ENCODE measurements around the gene KLHDC1.
A peak's percentile ranks its signal among the peaks of the same experiment; 100 is the strongest.
"Not testable (repeated sequence)": the region's sequence is repeated elsewhere in the genome, so short reads cannot be mapped to it uniquely, and the experiment has no call there.

The KLHDC1 gene

GRCh38 chr14:49721733-49722435, 29.0 kb downstream of the KLHDC1 start:
- not testable (repeated sequence) for H3K4me3 ChIP-seq (ENCODE audit: low read depth, low read length); H3K27ac ChIP-seq (ENCODE audit: low read depth, low read length); H2AFZ ChIP-seq (ENCODE audit: low read length, unreplicated experiment); H3K79me2 ChIP-seq (ENCODE audit: control insufficient read depth, insufficient read depth, low read length, unreplicated experiment); H3K4me1 ChIP-seq (ENCODE audit: control insufficient read depth, insufficient read depth, low read length, unreplicated experiment); H3K27me3 ChIP-seq (ENCODE audit: insufficient read depth, low read length)
- peaks cover 17% of the 10 kb centered on the region; the same call in 1 of the 2 replicates for H3K36me3 ChIP-seq (ENCODE audit: insufficient read depth, low read length)

- no peaks in the 10 kb centered on the region for H3K36me3 ChIP-seq (ENCODE audit: insufficient read depth, low read length)
- no peak overlapping the region for H2AFZ ChIP-seq (ENCODE audit: low read length, unreplicated experiment)
- H3K27ac ChIP-seq (ENCODE audit: low read depth, low read length), result no peak overlapping the region
- no peak overlapping the region for H3K4me3 ChIP-seq (ENCODE audit: low read depth, low read length)
- no peaks in the 10 kb centered on the region for H3K27me3 ChIP-seq (ENCODE audit: insufficient read depth, low read length)
- H3K4me1 ChIP-seq (ENCODE audit: control insufficient read depth, insufficient read depth, low read length, unreplicated experiment), result no peaks in the 10 kb centered on the region
- no peaks in the 10 kb centered on the region for H3K79me2 ChIP-seq (ENCODE audit: control insufficient read depth, insufficient read depth, low read length, unreplicated experiment)
Observed at GRCh38 chr14:49727171-49727570, 34.3 kb downstream of the KLHDC1 start.

GRCh38 chr14:49732896-49733295, 40.0 kb downstream of the KLHDC1 start:
- Histone ChIP-seq H2AFZ (ENCODE audit: low read length, unreplicated experiment) (no peak overlapping the region), H3K4me1 (ENCODE audit: control insufficient read depth, insufficient read depth, low read length, unreplicated experiment) (no peaks in the 10 kb centered on the region)

GRCh38 chr14:49733836-49734235, 40.9 kb downstream of the KLHDC1 start:
- no peak overlapping the region for H3K4me3 ChIP-seq (ENCODE audit: low read depth, low read length)
- H3K36me3 ChIP-seq (ENCODE audit: insufficient read depth, low read length), result no peaks in the 10 kb centered on the region
- no peak overlapping the region for H3K27ac ChIP-seq (ENCODE audit: low read depth, low read length)
- H3K4me1 ChIP-seq (ENCODE audit: control insufficient read depth, insufficient read depth, low read length, unreplicated experiment), result no peaks in the 10 kb centered on the region
- H3K27me3 ChIP-seq (ENCODE audit: insufficient read depth, low read length), result no peaks in the 10 kb centered on the region
- H3K79me2 ChIP-seq (ENCODE audit: control insufficient read depth, insufficient read depth, low read length, unreplicated experiment), result no peaks in the 10 kb centered on the region
- H2AFZ ChIP-seq (ENCODE audit: low read length, unreplicated experiment), result no peak overlapping the region

More at GRCh38 chr14:49732896-49733295, 40.0 kb downstream of the KLHDC1 start:
- H3K27me3 ChIP-seq (ENCODE audit: insufficient read depth, low read length), result no peaks in the 10 kb centered on the region
- no peaks in the 10 kb centered on the region for H3K36me3 ChIP-seq (ENCODE audit: insufficient read depth, low read length)
- H3K27ac ChIP-seq (ENCODE audit: low read depth, low read length), result no peak overlapping the region
- no peak overlapping the region for H3K4me3 ChIP-seq (ENCODE audit: low read depth, low read length)
- H3K79me2 ChIP-seq (ENCODE audit: control insufficient read depth, insufficient read depth, low read length, unreplicated experiment), result no peaks in the 10 kb centered on the region

GRCh38 chr14:49735669-49736068, 42.7 kb downstream of the KLHDC1 start:
- not testable (repeated sequence) for H3K4me3 ChIP-seq (ENCODE audit: low read depth, low read length); H3K27me3 ChIP-seq (ENCODE audit: insufficient read depth, low read length); H2AFZ ChIP-seq (ENCODE audit: low read length, unreplicated experiment); H3K36me3 ChIP-seq (ENCODE audit: insufficient read depth, low read length); H3K4me1 ChIP-seq (ENCODE audit: control insufficient read depth, insufficient read depth, low read length, unreplicated experiment); H3K27ac ChIP-seq (ENCODE audit: low read depth, low read length); H3K79me2 ChIP-seq (ENCODE audit: control insufficient read depth, insufficient read depth, low read length, unreplicated experiment)

- no peaks in the 10 kb centered on the region for H3K36me3 ChIP-seq (ENCODE audit: insufficient read depth, low read length)
- no peaks in the 10 kb centered on the region for H3K79me2 ChIP-seq (ENCODE audit: control insufficient read depth, insufficient read depth, low read length, unreplicated experiment)
- H3K4me3 ChIP-seq (ENCODE audit: low read depth, low read length), result no peak overlapping the region
- H2AFZ ChIP-seq (ENCODE audit: low read length, unreplicated experiment), result no peak overlapping the region
- no peaks in the 10 kb centered on the region for H3K27me3 ChIP-seq (ENCODE audit: insufficient read depth, low read length)
- no peaks in the 10 kb centered on the region for H3K4me1 ChIP-seq (ENCODE audit: control insufficient read depth, insufficient read depth, low read length, unreplicated experiment)
- H3K27ac ChIP-seq (ENCODE audit: low read depth, low read length), result no peak overlapping the region
Observed at GRCh38 chr14:49745191-49745590, 52.3 kb downstream of the KLHDC1 start.

GRCh38 chr14:49746476-49746875, 53.6 kb downstream of the KLHDC1 start:
- H3K27me3 ChIP-seq (ENCODE audit: insufficient read depth, low read length); H3K79me2 ChIP-seq (ENCODE audit: control insufficient read depth, insufficient read depth, low read length, unreplicated experiment): not testable (repeated sequence)

GRCh38 chr14:49754570-49755097, 61.7 kb downstream of the KLHDC1 start:
- H3K4me1 ChIP-seq (ENCODE audit: control insufficient read depth, insufficient read depth, low read length, unreplicated experiment), result no peaks in the 10 kb centered on the region
- H2AFZ ChIP-seq (ENCODE audit: low read length, unreplicated experiment), result no peak overlapping the region
- no peaks in the 10 kb centered on the region for H3K79me2 ChIP-seq (ENCODE audit: control insufficient read depth, insufficient read depth, low read length, unreplicated experiment)
- H3K27me3 ChIP-seq (ENCODE audit: insufficient read depth, low read length), result no peaks in the 10 kb centered on the region
- no peaks in the 10 kb centered on the region for H3K36me3 ChIP-seq (ENCODE audit: insufficient read depth, low read length)
- H3K4me3 ChIP-seq (ENCODE audit: low read depth, low read length), result no peak overlapping the region
- H3K27ac ChIP-seq (ENCODE audit: low read depth, low read length), result no peak overlapping the region

More at GRCh38 chr14:49746476-49746875, 53.6 kb downstream of the KLHDC1 start:
- H3K36me3 ChIP-seq (ENCODE audit: insufficient read depth, low read length); H3K4me3 ChIP-seq (ENCODE audit: low read depth, low read length); H3K27ac ChIP-seq (ENCODE audit: low read depth, low read length); H2AFZ ChIP-seq (ENCODE audit: low read length, unreplicated experiment); H3K4me1 ChIP-seq (ENCODE audit: control insufficient read depth, insufficient read depth, low read length, unreplicated experiment): not testable (repeated sequence)

- H3K27ac ChIP-seq (ENCODE audit: low read depth, low read length), result no peak overlapping the region
- H3K4me3 ChIP-seq (ENCODE audit: low read depth, low read length), result no peak overlapping the region
- H3K79me2 ChIP-seq (ENCODE audit: control insufficient read depth, insufficient read depth, low read length, unreplicated experiment), result no peaks in the 10 kb centered on the region
- no peaks in the 10 kb centered on the region for H3K27me3 ChIP-seq (ENCODE audit: insufficient read depth, low read length)
- no peaks in the 10 kb centered on the region for H3K4me1 ChIP-seq (ENCODE audit: control insufficient read depth, insufficient read depth, low read length, unreplicated experiment)
- H2AFZ ChIP-seq (ENCODE audit: low read length, unreplicated experiment), result no peak overlapping the region
- H3K36me3 ChIP-seq (ENCODE audit: insufficient read depth, low read length), result no peaks in the 10 kb centered on the region
Observed at GRCh38 chr14:49755378-49755777, 62.5 kb downstream of the KLHDC1 start.

- Histone ChIP-seq H3K4me1 (ENCODE audit: control insufficient read depth, insufficient read depth, low read length, unreplicated experiment) (peaks cover 4% of the 10 kb centered on the region), H2AFZ (ENCODE audit: low read length, unreplicated experiment) (no peak overlapping the region), H3K27ac (ENCODE audit: low read depth, low read length) (no peak overlapping the region), H3K4me3 (ENCODE audit: low read depth, low read length) (no peak overlapping the region), H3K27me3 (ENCODE audit: insufficient read depth, low read length) (no peaks in the 10 kb centered on the region), H3K79me2 (ENCODE audit: control insufficient read depth, insufficient read depth, low read length, unreplicated experiment) (no peaks in the 10 kb centered on the region), H3K36me3 (ENCODE audit: insufficient read depth, low read length) (no peaks in the 10 kb centered on the region)
Observed at GRCh38 chr14:49761839-49762551, 69.1 kb downstream of the KLHDC1 start.

GRCh38 chr14:49766839-49767238, 73.9 kb downstream of the KLHDC1 start:
- no peaks in the 10 kb centered on the region for H3K27me3 ChIP-seq (ENCODE audit: insufficient read depth, low read length)
- peaks cover 32% of the 10 kb centered on the region for H3K79me2 ChIP-seq (ENCODE audit: control insufficient read depth, insufficient read depth, low read length, unreplicated experiment)
- peaks cover 21% of the 10 kb centered on the region for H3K4me1 ChIP-seq (ENCODE audit: control insufficient read depth, insufficient read depth, low read length, unreplicated experiment)
- no peaks in the 10 kb centered on the region for H3K36me3 ChIP-seq (ENCODE audit: insufficient read depth, low read length)
- H3K4me3 ChIP-seq (ENCODE audit: low read depth, low read length), result peak overlapping the region; percentile 98
- H2AFZ ChIP-seq (ENCODE audit: low read length, unreplicated experiment), result peak overlapping the region; percentile 87
- peak overlapping the region; percentile 90 for H3K27ac ChIP-seq (ENCODE audit: low read depth, low read length)
